ENCODE measurements around the gene TMEM30B. TPM values are rescaled to one million over a fixed set of nuclear protein-coding genes. Genes with fewer than 3 reads are reported as not detected.

Gene TMEM30B
- total and polyA plus RNA-seq, 2 of the 8 experiments (the other 6 are each of a cell fraction or from before 2014, with no cell fraction given): 11.2 to 18.7 TPM

DNA sequence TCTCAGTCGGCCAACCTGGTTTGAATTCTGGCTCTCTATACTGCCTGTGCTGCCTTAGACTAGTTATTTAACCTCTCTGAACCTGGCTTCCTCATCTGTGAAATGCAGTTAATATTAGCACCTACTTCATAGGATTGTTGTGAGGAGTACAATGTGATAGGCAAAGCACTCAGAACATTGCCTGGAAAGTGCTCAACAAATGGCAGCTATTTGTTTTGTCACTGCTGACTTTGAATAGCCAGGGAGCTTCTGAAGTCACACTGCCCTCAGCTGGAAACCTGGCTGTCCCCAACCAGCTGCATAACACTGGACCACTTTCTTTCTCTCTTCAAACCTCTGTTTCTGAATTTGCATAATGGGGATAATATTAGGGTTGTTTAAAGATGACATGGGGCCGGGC lies 9.6 kb downstream of the TMEM30B start:
- WGBS, 2 experiments (ENCODE audit: extremely low coverage in 1 of 2, insufficient coverage in 1 of 2, insufficient read length in 1 of 2, insufficient replicate concordance in 2 of 2, low coverage in 1 of 2, low lambda C conversion rate in 2 of 2, missing lambda C conversion rate in 1 of 2): 91% methylated on average over 2 of the region's 2 CpGs; no CpG with 5 or more reads in 1 of the 2 experiments
- H3K14ac ChIP-seq (ENCODE audit: insufficient read length): no peak overlapping the region
- no peaks in the 10 kb centered on the region for H3K4me1 ChIP-seq (replicated peaks in 1 of 4; ENCODE audit: control insufficient read depth in 3 of 4, insufficient read depth in 4 of 4, low read length in 3 of 4)
- H4K91ac ChIP-seq (replicated peaks; ENCODE audit: insufficient read length, low read length): no peak overlapping the region
- CTCF ChIA-PET (ENCODE audit: partially characterized antibody): interaction anchor here (0.7 to 4.7 kb wide), 7 partner anchors 8 to 635 kb away, joined by 3 to 20 read pairs (median 4); no protein-coding TSS in a partner anchor
- no peak overlapping the region for H4K5ac ChIP-seq (ENCODE audit: insufficient read length, low read depth, low read length)
- FAIRE-seq (no peak), DNase-seq (ENCODE audit: low read depth in 1 of 2, low spot score in 2 of 2) (no peak)
- no peak overlapping the region for H2BK20ac ChIP-seq (ENCODE audit: low read length)
- no peaks in the 10 kb centered on the region for H3K23me2 ChIP-seq (ENCODE audit: low read depth, low read length)
- no peak overlapping the region for H3K23ac ChIP-seq (ENCODE audit: insufficient read length)
- H3K9ac ChIP-seq (replicated peaks in 1 of 4; ENCODE audit: extremely low read depth in 1 of 4, low read depth in 3 of 4, low read length in 3 of 4): no peak overlapping the region
- H3K4ac ChIP-seq (replicated peaks; ENCODE audit: insufficient read length, low read depth, low read length): no peak overlapping the region
- no peak overlapping the region for H2BK120ac ChIP-seq (replicated peaks; ENCODE audit: low read depth, low read length)
- H4K20me1 ChIP-seq (replicated peaks in 1 of 2; ENCODE audit: control insufficient read depth in 1 of 2, insufficient read depth in 2 of 2, low read length in 2 of 2): no peaks in the 10 kb centered on the region
- H2AK5ac ChIP-seq (ENCODE audit: low read depth, low read length): no peak overlapping the region
- no peaks in the 10 kb centered on the region for H3K9me3 ChIP-seq (ENCODE audit: insufficient read depth in 2 of 2, low read depth in 1 of 2, low read length in 1 of 2)
- no peak overlapping the region for H4K8ac ChIP-seq (ENCODE audit: extremely low read depth, insufficient read depth, low read length)
- H3K27ac ChIP-seq (ENCODE audit: low read depth, low read length): no peak overlapping the region
- H3K27me3 ChIP-seq (replicated peaks in 1 of 4; ENCODE audit: control insufficient read depth in 3 of 4, extremely low read depth in 1 of 4, insufficient read depth in 3 of 4, low read length in 3 of 4): no peaks in the 10 kb centered on the region; a peak in 2 of 7 replicates
- H3K56ac ChIP-seq (replicated peaks; ENCODE audit: insufficient read length, low read depth, low read length): no peak overlapping the region
- no peak overlapping the region for H2BK5ac ChIP-seq (ENCODE audit: low read depth, low read length)
- no peaks in the 10 kb centered on the region for H3K36me3 ChIP-seq (ENCODE audit: control insufficient read depth in 2 of 4, insufficient read depth in 4 of 4, low read length in 3 of 4)
- no peak overlapping the region for H2AFZ ChIP-seq (ENCODE audit: low read length)
- H3K79me1 ChIP-seq (ENCODE audit: low read depth, low read length): no peaks in the 10 kb centered on the region
- no peak overlapping the region for H2BK15ac ChIP-seq (ENCODE audit: low read length)
- POLR2A ChIA-PET (ENCODE audit: partially characterized antibody): interaction anchor here (1.6 kb wide), 1 partner anchor 9 kb away, joined by 4 read pairs; no protein-coding TSS in a partner anchor
- TF ChIP-seq RXRA (IDR thresholded peaks at IDR 0.05; ENCODE audit: insufficient read depth, low read depth, low read length): no peak
- TF ChIP-seq, protein P1, sequence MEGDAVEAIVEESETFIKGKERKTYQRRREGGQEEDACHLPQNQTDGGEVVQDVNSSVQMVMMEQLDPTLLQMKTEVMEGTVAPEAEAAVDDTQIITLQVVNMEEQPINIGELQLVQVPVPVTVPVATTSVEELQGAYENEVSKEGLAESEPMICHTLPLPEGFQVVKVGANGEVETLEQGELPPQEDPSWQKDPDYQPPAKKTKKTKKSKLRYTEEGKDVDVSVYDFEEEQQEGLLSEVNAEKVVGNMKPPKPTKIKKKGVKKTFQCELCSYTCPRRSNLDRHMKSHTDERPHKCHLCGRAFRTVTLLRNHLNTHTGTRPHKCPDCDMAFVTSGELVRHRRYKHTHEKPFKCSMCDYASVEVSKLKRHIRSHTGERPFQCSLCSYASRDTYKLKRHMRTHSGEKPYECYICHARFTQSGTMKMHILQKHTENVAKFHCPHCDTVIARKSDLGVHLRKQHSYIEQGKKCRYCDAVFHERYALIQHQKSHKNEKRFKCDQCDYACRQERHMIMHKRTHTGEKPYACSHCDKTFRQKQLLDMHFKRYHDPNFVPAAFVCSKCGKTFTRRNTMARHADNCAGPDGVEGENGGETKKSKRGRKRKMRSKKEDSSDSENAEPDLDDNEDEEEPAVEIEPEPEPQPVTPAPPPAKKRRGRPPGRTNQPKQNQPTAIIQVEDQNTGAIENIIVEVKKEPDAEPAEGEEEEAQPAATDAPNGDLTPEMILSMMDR (IDR thresholded peaks at IDR 0.05; ENCODE audit: control extremely low read depth in 1 of 3, insufficient read depth in 1 of 3, low read depth in 1 of 3, low read length in 3 of 3): no peak
- TF ChIP-seq CHD2 (IDR thresholded peaks at IDR 0.05; ENCODE audit: low read length): no peak
- no peak for TF ChIP-seq CTBP2 (IDR thresholded peaks at IDR 0.05; ENCODE audit: borderline replicate concordance, insufficient read depth, insufficient read length, low read length)
- no peak for TF ChIP-seq GTF2F1 (IDR thresholded peaks at IDR 0.05; ENCODE audit: borderline replicate concordance, low read depth, low read length)
- no peak for TF ChIP-seq BCL11A (IDR thresholded peaks at IDR 0.05; ENCODE audit: low read depth in 2 of 2, low read length in 2 of 2)
- no peak overlapping the region for H2BK12ac ChIP-seq (ENCODE audit: low read depth, low read length)
- no peak overlapping the region for H3K18ac ChIP-seq (ENCODE audit: extremely low read depth, low read length)
- H3K4me3 ChIP-seq (ENCODE audit: extremely low read depth in 1 of 4, insufficient read depth in 2 of 4, low read depth in 3 of 4, low read length in 4 of 4): no peak overlapping the region
- H3K4me2 ChIP-seq (ENCODE audit: insufficient read depth in 1 of 2, low read depth in 2 of 2, low read length in 2 of 2): no peak overlapping the region
- no peaks in the 10 kb centered on the region for H3K79me2 ChIP-seq (ENCODE audit: control insufficient read depth in 1 of 2, insufficient read depth in 2 of 2, low read length in 2 of 2)

All from H1 (cell line).